ENCODE results near the gene TLE5. TPM values are rescaled to one million over a fixed set of nuclear protein-coding genes. Genes with fewer than 3 reads are reported as not detected.

The TLE5 gene
- total and polyA plus RNA-seq, 2 donors (not counting 3 experiments of a cell fraction or from before 2014, with no cell fraction given), result 393 to 574 TPM

DNA sequence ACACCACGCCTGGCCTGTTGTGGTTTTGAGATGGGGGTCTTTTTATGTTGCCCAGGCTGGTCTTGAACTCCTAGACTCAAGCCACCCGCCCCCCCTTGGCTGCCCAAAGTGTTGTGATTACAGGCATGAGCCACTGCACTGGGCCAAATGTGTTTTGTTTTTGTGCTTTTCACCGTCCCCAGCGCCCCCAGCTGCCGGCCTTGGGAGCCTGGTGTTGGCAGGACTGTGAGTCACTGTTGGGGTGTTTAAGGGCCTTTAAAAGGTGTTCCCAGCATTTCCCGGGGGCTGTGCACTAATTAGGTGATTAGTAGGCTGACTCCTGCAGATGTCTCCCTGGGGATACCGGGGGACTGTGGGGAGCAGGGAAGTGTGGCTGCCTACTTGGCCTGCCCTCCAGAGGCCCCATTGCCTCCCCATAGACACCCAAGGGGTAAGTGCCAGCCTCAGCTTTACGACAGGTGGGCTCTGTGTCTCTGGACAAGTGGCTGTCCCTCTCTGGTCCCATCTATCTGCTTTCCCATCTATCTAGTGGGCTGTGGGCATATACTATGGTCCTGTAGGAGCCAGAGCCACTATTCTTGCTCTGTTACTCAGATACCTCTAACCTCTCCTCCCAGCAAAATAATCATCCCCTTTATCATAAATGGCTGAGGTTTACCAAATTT, 11.8 kb upstream of the TLE5 start:
- FAIRE-seq, result no peak
- dilution Hi-C loops (cut with MboI; ENCODE audit: extremely low pct_ligation_motif_present, low sequenced_read_pairs) (no loop called here), intact Hi-C loops (cut with micrococcal nuclease) (no loop called here)
- no peak overlapping the region for H2AFZ ChIP-seq (ENCODE audit: low read depth, low read length)
- H3K4me1 ChIP-seq (ENCODE audit: control insufficient read depth, extremely low read depth, insufficient read depth, low read length), result no peaks in the 10 kb centered on the region
- H3K9me3 ChIP-seq (replicated peaks; ENCODE audit: control insufficient read depth, insufficient read depth, low read length), result no peaks in the 10 kb centered on the region
- no peak overlapping the region for H3K27ac ChIP-seq (ENCODE audit: insufficient read depth, low read depth, low read length)
- no peaks in the 10 kb centered on the region for H3K79me2 ChIP-seq (ENCODE audit: control insufficient read depth, insufficient read depth, low read length)
- H3K9me1 ChIP-seq (replicated peaks; ENCODE audit: control insufficient read depth, extremely low read depth, insufficient read depth, low read length), result no peaks in the 10 kb centered on the region
- H3K4me3 ChIP-seq (replicated peaks in 1 of 3; ENCODE audit: insufficient read depth in 1 of 3, low read depth in 1 of 3, low read length in 3 of 3), result no peak overlapping the region
- no peaks in the 10 kb centered on the region for H3K36me3 ChIP-seq (ENCODE audit: control insufficient read depth in 2 of 2, extremely low read depth in 1 of 2, insufficient read depth in 2 of 2, low read length in 2 of 2)
- CTCF ChIA-PET, result interaction anchor here (1.1 to 1.6 kb wide), 2 partner anchors 111 to 119 kb away, joined by 4 to 5 read pairs; no protein-coding TSS in a partner anchor
- H3K9ac ChIP-seq (replicated peaks; ENCODE audit: extremely low read depth, insufficient read depth, low read length), result no peak overlapping the region
- no peak for DNase-seq (ENCODE audit: low read depth, low spot score)
- no peaks in the 10 kb centered on the region for H4K20me1 ChIP-seq (replicated peaks; ENCODE audit: control insufficient read depth, extremely low read depth, insufficient read depth, low read length)
- no TSS peak for BruUV-seq (replicated peaks)
- no peak overlapping the region for H3K4me2 ChIP-seq (ENCODE audit: insufficient read depth, low read length)
- H3K27me3 ChIP-seq (ENCODE audit: control insufficient read depth in 2 of 2, insufficient read depth in 2 of 2, low read length in 2 of 2), result no peaks in the 10 kb centered on the region
- POLR2A ChIA-PET, result no interaction called here
- TF ChIP-seq MYC (IDR thresholded peaks at IDR 0.05; ENCODE audit: low read depth, low read length) (no peak), GATA2 (IDR thresholded peaks at IDR 0.05; ENCODE audit: insufficient read depth, insufficient read length, low read depth, low read length) (no peak), POLR2AphosphoS5 (IDR thresholded peaks at IDR 0.05; ENCODE audit: insufficient read depth, low read depth, low read length) (no peak), EZH2 (IDR thresholded peaks at IDR 0.05; ENCODE audit: borderline replicate concordance, low read depth, low read length, severe bottlenecking) (no peak), FOS (IDR thresholded peaks at IDR 0.05; ENCODE audit: borderline replicate concordance, insufficient read depth, low read length) (no peak)
- TF ChIP-seq, protein P1, sequence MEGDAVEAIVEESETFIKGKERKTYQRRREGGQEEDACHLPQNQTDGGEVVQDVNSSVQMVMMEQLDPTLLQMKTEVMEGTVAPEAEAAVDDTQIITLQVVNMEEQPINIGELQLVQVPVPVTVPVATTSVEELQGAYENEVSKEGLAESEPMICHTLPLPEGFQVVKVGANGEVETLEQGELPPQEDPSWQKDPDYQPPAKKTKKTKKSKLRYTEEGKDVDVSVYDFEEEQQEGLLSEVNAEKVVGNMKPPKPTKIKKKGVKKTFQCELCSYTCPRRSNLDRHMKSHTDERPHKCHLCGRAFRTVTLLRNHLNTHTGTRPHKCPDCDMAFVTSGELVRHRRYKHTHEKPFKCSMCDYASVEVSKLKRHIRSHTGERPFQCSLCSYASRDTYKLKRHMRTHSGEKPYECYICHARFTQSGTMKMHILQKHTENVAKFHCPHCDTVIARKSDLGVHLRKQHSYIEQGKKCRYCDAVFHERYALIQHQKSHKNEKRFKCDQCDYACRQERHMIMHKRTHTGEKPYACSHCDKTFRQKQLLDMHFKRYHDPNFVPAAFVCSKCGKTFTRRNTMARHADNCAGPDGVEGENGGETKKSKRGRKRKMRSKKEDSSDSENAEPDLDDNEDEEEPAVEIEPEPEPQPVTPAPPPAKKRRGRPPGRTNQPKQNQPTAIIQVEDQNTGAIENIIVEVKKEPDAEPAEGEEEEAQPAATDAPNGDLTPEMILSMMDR (IDR thresholded peaks at IDR 0.05; ENCODE audit: extremely low read depth in 1 of 2, insufficient read depth in 1 of 2, low read depth in 1 of 2, low read length in 2 of 2), result peak in 1 of 2 donors; percentile 8

Data from endothelial cell of umbilical vein (primary cell).